ENCODE results near the gene PLXNB2. TPM values are rescaled to one million over a fixed set of nuclear protein-coding genes. Genes with fewer than 3 reads are reported as not detected.

The PLXNB2 gene
- total and polyA plus RNA-seq, 2 of the 4 experiments (the other 2 are of a cell fraction): 73.1 to 202 TPM

GRCh38 chr22:50257451-50258360, 49.7 kb downstream of the PLXNB2 start:
- no peak overlapping the region for H4K91ac ChIP-seq (ENCODE audit: insufficient read depth, low read depth, low read length)
- WGBS, 2 experiments (ENCODE audit: extremely low coverage in 2 of 2, insufficient read length in 1 of 2): 82% methylated on average over 14 of the region's 31 CpGs; no CpG with 5 or more reads in 1 of the 2 experiments
- H4K8ac ChIP-seq (ENCODE audit: low read depth in 2 of 2, low read length in 2 of 2): no peak overlapping the region
- H3K23ac ChIP-seq (ENCODE audit: low read depth, low read length): no peak overlapping the region
- ChIA-PET POLR2A (ENCODE audit: unreplicated experiment) (no interaction called here), CTCF (no interaction called here)
- no peak overlapping the region for H2AK9ac ChIP-seq (replicated peaks; ENCODE audit: low read depth, low read length, poor library complexity)
- in situ Hi-C loops (cut with MboI; ENCODE audit: low sequenced_read_pairs): no loop called here
- no peak overlapping the region for H3K9ac ChIP-seq (ENCODE audit: low read depth, low read length)
- H4K5ac ChIP-seq (ENCODE audit: low read depth, low read length): no peak overlapping the region
- DNase-seq (no peak), ATAC-seq (ENCODE audit: low read depth) (no peak)
- H2BK15ac ChIP-seq (ENCODE audit: low read depth, low read length): no peak overlapping the region
- H3K79me1 ChIP-seq (ENCODE audit: low read depth in 1 of 2, low read length in 2 of 2): peaks cover 9 to 43% of the 10 kb centered on the region in 2 experiments; a peak in 3 of 4 replicates
- no peak overlapping the region for H2AK5ac ChIP-seq (ENCODE audit: low read depth, low read length)
- no peak overlapping the region for H2BK20ac ChIP-seq (ENCODE audit: low read depth, low read length)
- H2BK5ac ChIP-seq (ENCODE audit: low read depth, low read length, poor library complexity, severe bottlenecking): no peak overlapping the region
- intact Hi-C loops (cut with micrococcal nuclease): no loop called here
- no peaks in the 10 kb centered on the region for H3K9me3 ChIP-seq (ENCODE audit: control insufficient read depth, insufficient read depth, low read length)
- H3K27me3 ChIP-seq (ENCODE audit: control insufficient read depth, insufficient read depth, low read length): no peaks in the 10 kb centered on the region
- H3K14ac ChIP-seq (replicated peaks; ENCODE audit: low read depth, low read length): no peak overlapping the region
- H4K20me1 ChIP-seq (ENCODE audit: insufficient read depth, low read length): peaks cover 25% of the 10 kb centered on the region
- no peak overlapping the region for H3K4me2 ChIP-seq (ENCODE audit: low read depth, low read length)
- H2AFZ ChIP-seq (replicated peaks; ENCODE audit: low read length, poor library complexity): no peak overlapping the region
- peaks cover 4% of the 10 kb centered on the region; the same call in 1 of the 2 replicates for H3K9me1 ChIP-seq (ENCODE audit: insufficient read depth, low read length)
- dilution Hi-C loops (cut with HindIII; ENCODE audit: low sequenced_read_pairs, unreplicated experiment): no loop called here
- peaks cover 35% of the 10 kb centered on the region; the same call in 1 of the 2 replicates for H3K36me3 ChIP-seq (ENCODE audit: control insufficient read depth, insufficient read depth, low read length)
- H3K4me3 ChIP-seq (ENCODE audit: insufficient read depth, low read depth, low read length): no peak overlapping the region
- no peak overlapping the region for H2BK120ac ChIP-seq (ENCODE audit: low read depth, low read length)
- no peak overlapping the region for H3K18ac ChIP-seq (ENCODE audit: low read depth, low read length)
- H3K4me1 ChIP-seq (ENCODE audit: control insufficient read depth, insufficient read depth, low read length): peaks cover 17% of the 10 kb centered on the region
- BruUV-seq (replicated peaks): no TSS peak
- H3K27ac ChIP-seq (ENCODE audit: insufficient read depth, low read length): no peak overlapping the region
- no peak overlapping the region for H3K4ac ChIP-seq (ENCODE audit: low read depth, low read length)
- no peak overlapping the region for H3K56ac ChIP-seq (ENCODE audit: extremely low read depth, insufficient read depth, low read length)
- no peak for TF ChIP-seq USF2 (IDR thresholded peaks at IDR 0.05; ENCODE audit: low read depth, low read length)
- no peak for TF ChIP-seq BHLHE40 (IDR thresholded peaks at IDR 0.05; ENCODE audit: low read depth, low read length)
- no peak for TF ChIP-seq RFX5 (IDR thresholded peaks at IDR 0.05; ENCODE audit: low read depth, low read length)
- TF ChIP-seq RAD21 (IDR thresholded peaks at IDR 0.05; ENCODE audit: low read length): no peak
- no peak for TF ChIP-seq ELK1 (IDR thresholded peaks at IDR 0.05; ENCODE audit: borderline replicate concordance, low read depth, low read length)
- TF ChIP-seq MAFK (IDR thresholded peaks at IDR 0.05; ENCODE audit: low read depth, low read length): no peak
- TF ChIP-seq CEBPB (IDR thresholded peaks at IDR 0.05; ENCODE audit: low read depth, low read length): no peak
- TF ChIP-seq NFE2L2 (IDR thresholded peaks at IDR 0.05; ENCODE audit: low read depth, low read length): no peak
- no peak for TF ChIP-seq CHD1 (IDR thresholded peaks at IDR 0.05; ENCODE audit: low read depth, low read length)
- no peak for TF ChIP-seq POLR2A (IDR thresholded peaks at IDR 0.05; ENCODE audit: low read depth, low read length)
- TF ChIP-seq RCOR1 (IDR thresholded peaks at IDR 0.05; ENCODE audit: insufficient replicate concordance, low read length): no peak
- no peak for TF ChIP-seq CTCF (conservative IDR thresholded peaks at IDR 0.05; ENCODE audit: low read depth, low read length)
- TF ChIP-seq SMC3 (IDR thresholded peaks at IDR 0.05; ENCODE audit: low read depth, low read length): no peak
- no peak for TF ChIP-seq FOS (IDR thresholded peaks at IDR 0.05; ENCODE audit: low read depth, low read length)
- no peak for TF ChIP-seq MAZ (IDR thresholded peaks at IDR 0.05; ENCODE audit: borderline replicate concordance, low read depth, low read length)
